OCI-LY7 (cell line): ENCODE results near the gene HRK. TPM values are rescaled to one million over a fixed set of nuclear protein-coding genes. Genes with fewer than 3 reads are reported as not detected.

Experiments
- BruUV-seq: library from RNA; stranded (reverse); fragments of 400-500 nt; replicated peaks from 2 replicates; lab custom pipeline; 2021; lab: Mats Ljungman, UMichigan
- CTCF ChIA-PET: fragments of 300-600 bp; sonication (Branson Sonifier 250); formaldehyde crosslinking; loops from one replicate; lab custom pipeline; 2022; ENCODE audit warnings: antibody characterized with exemption; ENCODE audit not compliant: unreplicated experiment; lab: Charles Lee
- POLR2A ChIA-PET: fragments of 300-600 bp; sonication (Branson Sonifier 250); formaldehyde crosslinking; loops from one replicate; lab custom pipeline; 2022; ENCODE audit warnings: antibody characterized with exemption; lab: Charles Lee
- DNase-seq: peaks from one replicate; pipeline ENCODE4 v3.0.0-alpha.2; 2015; ENCODE audit warnings: low spot score
- H2AFZ ChIP-seq: fragments of 200-600 bp; sonication (generic), shearing (Covaris generic); 2 replicates; pipeline ENCODE4 v1.6.1; 2014; ENCODE audit warnings: mild to moderate bottlenecking, antibody characterized with exemption, low read length, moderate library complexity
- H3K27ac ChIP-seq: fragments of 200-600 bp; sonication (generic); 2 replicates; pipeline ENCODE4 v1.5.1; 2014; ENCODE audit warnings: mixed run types, low read depth, mild to moderate bottlenecking, moderate library complexity, low read length, inconsistent platforms; ENCODE audit not compliant: poor library complexity, severe bottlenecking
- H3K36me3 ChIP-seq: fragments of 200-600 bp; sonication (generic); 2 replicates; pipeline ENCODE4 v1.6.1; 2014; ENCODE audit warnings: mild to moderate bottlenecking, antibody characterized with exemption, low read length, moderate library complexity, mixed read lengths; ENCODE audit not compliant: insufficient read depth
- H3K4me1 ChIP-seq: fragments of 200-600 bp; sonication (generic); 2 replicates; pipeline ENCODE4 v1.5.1; 2014; ENCODE audit warnings: mild to moderate bottlenecking, low read length; ENCODE audit not compliant: insufficient read depth, poor library complexity, severe bottlenecking
- H3K4me2 ChIP-seq: fragments of 200-600 bp; sonication (generic); 2 replicates; pipeline ENCODE4 v1.6.1; 2014; ENCODE audit warnings: mild to moderate bottlenecking, low read length
- H3K4me3 ChIP-seq: fragments of 200-600 bp; sonication (generic); 2 replicates; pipeline ENCODE4 v1.5.1; 2014; ENCODE audit warnings: mild to moderate bottlenecking, low read depth, low read length; ENCODE audit not compliant: poor library complexity, severe bottlenecking
- H3K79me2 ChIP-seq: fragments of 200-600 bp; sonication (generic); 2 replicates; pipeline ENCODE4 v1.6.1; 2016; ENCODE audit warnings: low read depth, mild to moderate bottlenecking, low read length, moderate library complexity, mixed read lengths; ENCODE audit not compliant: insufficient read depth
- H3K9me2 ChIP-seq: fragments of 200-600 bp; sonication (generic); 2 replicates; pipeline ENCODE4 v1.6.1; 2016; ENCODE audit warnings: mild to moderate bottlenecking, low read length, mixed read lengths; ENCODE audit not compliant: insufficient read depth
- H3K9me3 ChIP-seq: fragments of 200-600 bp; sonication (generic); 2 replicates; pipeline ENCODE4 v1.6.1; 2014; ENCODE audit warnings: mild to moderate bottlenecking, mixed run types, low read length, mixed read lengths
- H4K20me1 ChIP-seq: fragments of 200-600 bp; sonication (generic); 2 replicates; pipeline ENCODE4 v1.6.1; 2014; ENCODE audit warnings: mild to moderate bottlenecking, antibody characterized with exemption, low read length, moderate library complexity, mixed read lengths; ENCODE audit not compliant: insufficient read depth
- EZH2phosphoT487 ChIP-seq: fragments of 200-600 bp; sonication (generic); IDR thresholded peaks from 2 replicates; pipeline ENCODE4 v1.6.1; 2018; ENCODE audit warnings: low read depth, borderline replicate concordance, mild to moderate bottlenecking, mixed run types, antibody characterized with exemption, low read length, moderate library complexity, mixed read lengths
- intact Hi-C: fragments of 100-400 bp; cut with micrococcal nuclease; formaldehyde crosslinking; loops from one replicate; pipeline ENCODE4 v1.10.0; 2022; ENCODE audit not compliant: unreplicated experiment
- total RNA-seq, 2 experiments: library from RNA; depleted of rRNA in 1 of 2; stranded (reverse); fragments of >200 nt in 1 of 2; shearing (Covaris generic) in 1 of 2; gene quantifications; 2 replicates each; pipeline ENCODE4 v1.2.3, GENCODE V29; 2014 to 2022
- TF ChIP-seq, protein P1 (sequence below): fragments of 200-600 bp; sonication (generic); conservative IDR thresholded peaks from 2 replicates; pipeline ENCODE4 v1.5.1; 2014; ENCODE audit warnings: mild to moderate bottlenecking, antibody characterized with exemption, low read length, moderate library complexity, mixed read lengths

HRK gene
- total RNA-seq, 2 experiments from 2014 or later: 16.5 to 17.8 TPM

DNA sequence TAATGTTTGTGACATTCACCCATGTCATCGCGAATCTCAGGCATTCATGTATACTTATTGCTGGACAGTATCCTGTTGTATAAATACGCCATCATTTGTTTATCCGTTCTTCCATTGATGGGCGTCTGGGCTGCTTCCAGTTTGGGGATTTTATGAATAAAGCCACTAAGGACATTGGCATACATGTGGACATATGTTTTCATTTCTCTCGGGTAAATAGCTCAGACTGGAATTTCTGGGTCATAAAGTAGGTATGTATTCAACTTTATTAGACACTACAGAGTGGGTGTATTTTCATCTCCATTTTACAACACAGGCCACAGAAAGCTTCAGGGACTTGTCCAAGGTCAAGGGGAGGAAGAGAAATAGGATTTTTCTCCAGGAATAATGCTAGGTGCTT lies 48.9 kb downstream of the HRK start:
- BruUV-seq: no TSS peak
- Histone ChIP-seq H3K36me3 (peaks cover 44% of the 10 kb centered on the region), H2AFZ (no peak overlapping the region), H3K9me3 (no peaks in the 10 kb centered on the region), H3K27ac (no peak overlapping the region), H3K79me2 (no peaks in the 10 kb centered on the region), H3K4me3 (no peak overlapping the region), H3K4me1 (peaks cover 2% of the 10 kb centered on the region), H3K4me2 (no peak overlapping the region), H3K9me2 (no peaks in the 10 kb centered on the region), H4K20me1 (no peaks in the 10 kb centered on the region)
- intact Hi-C loops: no loop called here
- ChIA-PET CTCF (interaction anchor here (1.5 kb wide), 1 partner anchor 14 kb away, joined by 5 read pairs; no protein-coding TSS in a partner anchor), POLR2A (interaction anchor here (0.5 to 0.6 kb wide), 2 partner anchors 25 to 287 kb away, joined by 4 to 5 read pairs; no protein-coding TSS in a partner anchor)
- no peak for DNase-seq
- TF ChIP-seq EZH2phosphoT487: no peak
- TF ChIP-seq, protein P1, sequence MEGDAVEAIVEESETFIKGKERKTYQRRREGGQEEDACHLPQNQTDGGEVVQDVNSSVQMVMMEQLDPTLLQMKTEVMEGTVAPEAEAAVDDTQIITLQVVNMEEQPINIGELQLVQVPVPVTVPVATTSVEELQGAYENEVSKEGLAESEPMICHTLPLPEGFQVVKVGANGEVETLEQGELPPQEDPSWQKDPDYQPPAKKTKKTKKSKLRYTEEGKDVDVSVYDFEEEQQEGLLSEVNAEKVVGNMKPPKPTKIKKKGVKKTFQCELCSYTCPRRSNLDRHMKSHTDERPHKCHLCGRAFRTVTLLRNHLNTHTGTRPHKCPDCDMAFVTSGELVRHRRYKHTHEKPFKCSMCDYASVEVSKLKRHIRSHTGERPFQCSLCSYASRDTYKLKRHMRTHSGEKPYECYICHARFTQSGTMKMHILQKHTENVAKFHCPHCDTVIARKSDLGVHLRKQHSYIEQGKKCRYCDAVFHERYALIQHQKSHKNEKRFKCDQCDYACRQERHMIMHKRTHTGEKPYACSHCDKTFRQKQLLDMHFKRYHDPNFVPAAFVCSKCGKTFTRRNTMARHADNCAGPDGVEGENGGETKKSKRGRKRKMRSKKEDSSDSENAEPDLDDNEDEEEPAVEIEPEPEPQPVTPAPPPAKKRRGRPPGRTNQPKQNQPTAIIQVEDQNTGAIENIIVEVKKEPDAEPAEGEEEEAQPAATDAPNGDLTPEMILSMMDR: no peak

DNA sequence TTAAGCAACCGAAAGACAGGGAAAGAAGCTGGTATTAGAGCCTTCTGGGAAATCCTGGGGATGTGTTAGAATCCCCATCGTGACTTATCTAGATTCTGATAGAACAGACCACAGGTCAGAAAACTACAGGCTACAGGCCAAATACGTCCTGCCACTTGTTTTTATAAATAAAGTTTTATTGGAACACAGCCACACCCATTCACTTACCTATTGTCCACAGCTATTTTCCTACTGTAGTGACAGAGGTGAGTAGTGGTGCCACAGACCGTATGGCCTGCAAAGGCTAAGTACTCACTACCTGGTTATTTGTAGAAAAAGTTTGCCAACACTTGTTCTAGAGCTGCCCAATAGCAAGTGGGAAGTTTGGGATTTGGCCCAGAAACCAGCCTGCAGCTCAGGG lies 53.8 kb downstream of the HRK start:
- no peaks in the 10 kb centered on the region for H3K4me1 ChIP-seq
- H3K27ac ChIP-seq: no peak overlapping the region
- CTCF ChIA-PET: no interaction called here
- H4K20me1 ChIP-seq: no peaks in the 10 kb centered on the region
- POLR2A ChIA-PET: interaction anchor here (0.6 to 1.8 kb wide), 4 partner anchors 9 to 267 kb away, joined by 3 to 4 read pairs (median 3); no protein-coding TSS in a partner anchor
- no peak for DNase-seq
- no peaks in the 10 kb centered on the region for H3K9me2 ChIP-seq
- H3K4me2 ChIP-seq: no peak overlapping the region
- no peak overlapping the region for H3K4me3 ChIP-seq
- BruUV-seq: no TSS peak
- no peaks in the 10 kb centered on the region for H3K9me3 ChIP-seq
- TF ChIP-seq, protein P1: no peak
- no peak for TF ChIP-seq EZH2phosphoT487
- no peak overlapping the region for H2AFZ ChIP-seq
- H3K36me3 ChIP-seq: peaks cover 38% of the 10 kb centered on the region
- no peaks in the 10 kb centered on the region for H3K79me2 ChIP-seq
- intact Hi-C loops: no loop called here

DNA sequence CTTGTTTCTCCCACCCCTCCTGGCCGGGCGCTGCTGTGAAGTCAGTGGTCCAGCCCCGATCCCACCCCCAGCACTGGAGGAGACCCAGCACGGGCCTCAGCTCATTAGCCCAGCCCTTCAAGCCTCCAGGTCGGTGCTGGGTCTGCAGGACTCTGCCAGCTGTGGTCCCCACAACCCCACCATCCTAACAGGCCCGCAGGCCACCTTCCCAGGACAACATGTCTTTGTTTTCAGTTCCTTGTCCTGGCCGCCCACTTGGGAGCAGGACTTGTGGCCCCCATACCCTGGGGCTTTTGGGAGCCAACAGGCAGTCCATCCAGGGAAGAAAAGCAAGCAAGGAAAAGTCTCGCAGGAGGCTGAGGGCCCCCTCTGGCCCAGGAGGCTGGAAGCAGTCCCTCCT lies 60.0 kb downstream of the HRK start:
- Histone ChIP-seq H3K36me3 (peaks cover 27% of the 10 kb centered on the region), H3K9me3 (no peaks in the 10 kb centered on the region), H3K79me2 (no peaks in the 10 kb centered on the region; the same call in 1 of the 2 replicates), H3K27ac (no peak overlapping the region), H2AFZ (no peak overlapping the region), H3K4me3 (no peak overlapping the region), H3K9me2 (no peaks in the 10 kb centered on the region), H3K4me2 (no peak overlapping the region), H3K4me1 (peaks cover 35% of the 10 kb centered on the region), H4K20me1 (no peaks in the 10 kb centered on the region)
- ChIA-PET CTCF (no interaction called here), POLR2A (interaction anchor here (0.6 kb wide), 1 partner anchor 112 kb away, joined by 4 read pairs; no protein-coding TSS in a partner anchor)
- DNase-seq: no peak
- BruUV-seq: no TSS peak
- intact Hi-C loops: no loop called here
- TF ChIP-seq EZH2phosphoT487: no peak
- TF ChIP-seq, protein P1: no peak
